HCT116 (cell line): ENCODE data around the gene CELF1. TPM values are rescaled to one million over a fixed set of nuclear protein-coding genes. Genes with fewer than 3 reads are reported as not detected.

ENCODE experiments used
- SIN3A ChIP-seq: IDR thresholded peaks from 2 replicates; pipeline ENCODE4 v1.6.1; 2012; ENCODE audit warnings: low read depth
- SRF ChIP-seq: IDR thresholded peaks from 2 replicates; pipeline ENCODE4 v1.6.1; 2012; ENCODE audit warnings: low read depth
- ZFX ChIP-seq: fragments of 450-650 bp; IDR thresholded peaks from 2 replicates; pipeline ENCODE4 v1.6.1; 2017
- ZNF274 ChIP-seq: fragments of 200-500 bp; sonication (Bioruptor generic); IDR thresholded peaks from 2 replicates; pipeline ENCODE4 v1.6.1; 2014; ENCODE audit warnings: mild to moderate bottlenecking, low read depth, low read length, inconsistent platforms
- total RNA-seq: library from RNA; stranded (reverse); gene quantifications from one replicate; pipeline ENCODE4 v1.2.1, GENCODE V29; 2021; ENCODE audit not compliant: unreplicated experiment
- TF ChIP-seq, protein P1 (sequence below): IDR thresholded peaks from 2 replicates; pipeline ENCODE4 v1.6.1; 2011; ENCODE audit warnings: mild to moderate bottlenecking, low read length, moderate library complexity; ENCODE audit not compliant: insufficient replicate concordance; ENCODE audit errors: extremely low read depth
- TF ChIP-seq, protein P2 (sequence below): IDR thresholded peaks from 2 replicates; pipeline ENCODE4 v1.6.1; 2012
- TF ChIP-seq, protein P3 (sequence below): IDR thresholded peaks from 2 replicates; pipeline ENCODE4 v1.6.1; 2012; ENCODE audit warnings: low read depth

CELF1 gene
- total RNA-seq, 1 experiment from 2014 or later = 133 TPM

DNA sequence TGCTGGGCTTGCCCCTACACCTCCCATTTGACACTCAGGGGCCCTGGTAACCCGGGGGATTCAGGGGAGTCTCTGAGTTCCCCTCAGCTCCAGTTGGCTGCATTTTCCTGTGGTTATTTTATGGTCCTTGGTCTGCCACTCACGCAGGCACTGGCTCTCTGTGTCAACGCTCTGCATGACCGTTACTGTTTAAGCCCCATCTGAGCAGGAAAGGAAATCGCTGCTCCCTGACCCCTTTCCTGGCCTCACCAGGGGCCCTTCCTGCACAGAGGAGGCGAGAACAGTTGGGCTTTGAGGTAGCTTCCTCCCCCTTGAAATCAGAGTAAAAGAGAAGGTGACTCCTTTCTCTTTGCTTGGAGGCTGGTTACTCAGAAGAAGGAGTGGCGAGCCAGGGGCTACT is 38.8 kb upstream of the CELF1 start (continued):
- TF ChIP-seq, protein P1, sequence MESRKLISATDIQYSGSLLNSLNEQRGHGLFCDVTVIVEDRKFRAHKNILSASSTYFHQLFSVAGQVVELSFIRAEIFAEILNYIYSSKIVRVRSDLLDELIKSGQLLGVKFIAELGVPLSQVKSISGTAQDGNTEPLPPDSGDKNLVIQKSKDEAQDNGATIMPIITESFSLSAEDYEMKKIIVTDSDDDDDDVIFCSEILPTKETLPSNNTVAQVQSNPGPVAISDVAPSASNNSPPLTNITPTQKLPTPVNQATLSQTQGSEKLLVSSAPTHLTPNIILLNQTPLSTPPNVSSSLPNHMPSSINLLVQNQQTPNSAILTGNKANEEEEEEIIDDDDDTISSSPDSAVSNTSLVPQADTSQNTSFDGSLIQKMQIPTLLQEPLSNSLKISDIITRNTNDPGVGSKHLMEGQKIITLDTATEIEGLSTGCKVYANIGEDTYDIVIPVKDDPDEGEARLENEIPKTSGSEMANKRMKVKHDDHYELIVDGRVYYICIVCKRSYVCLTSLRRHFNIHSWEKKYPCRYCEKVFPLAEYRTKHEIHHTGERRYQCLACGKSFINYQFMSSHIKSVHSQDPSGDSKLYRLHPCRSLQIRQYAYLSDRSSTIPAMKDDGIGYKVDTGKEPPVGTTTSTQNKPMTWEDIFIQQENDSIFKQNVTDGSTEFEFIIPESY = no peak
- no peak for TF ChIP-seq SIN3A
- TF ChIP-seq, protein P2, sequence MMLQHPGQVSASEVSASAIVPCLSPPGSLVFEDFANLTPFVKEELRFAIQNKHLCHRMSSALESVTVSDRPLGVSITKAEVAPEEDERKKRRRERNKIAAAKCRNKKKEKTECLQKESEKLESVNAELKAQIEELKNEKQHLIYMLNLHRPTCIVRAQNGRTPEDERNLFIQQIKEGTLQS = no peak
- TF ChIP-seq ZNF274 = no peak
- TF ChIP-seq SRF = no peak
- TF ChIP-seq, protein P3, sequence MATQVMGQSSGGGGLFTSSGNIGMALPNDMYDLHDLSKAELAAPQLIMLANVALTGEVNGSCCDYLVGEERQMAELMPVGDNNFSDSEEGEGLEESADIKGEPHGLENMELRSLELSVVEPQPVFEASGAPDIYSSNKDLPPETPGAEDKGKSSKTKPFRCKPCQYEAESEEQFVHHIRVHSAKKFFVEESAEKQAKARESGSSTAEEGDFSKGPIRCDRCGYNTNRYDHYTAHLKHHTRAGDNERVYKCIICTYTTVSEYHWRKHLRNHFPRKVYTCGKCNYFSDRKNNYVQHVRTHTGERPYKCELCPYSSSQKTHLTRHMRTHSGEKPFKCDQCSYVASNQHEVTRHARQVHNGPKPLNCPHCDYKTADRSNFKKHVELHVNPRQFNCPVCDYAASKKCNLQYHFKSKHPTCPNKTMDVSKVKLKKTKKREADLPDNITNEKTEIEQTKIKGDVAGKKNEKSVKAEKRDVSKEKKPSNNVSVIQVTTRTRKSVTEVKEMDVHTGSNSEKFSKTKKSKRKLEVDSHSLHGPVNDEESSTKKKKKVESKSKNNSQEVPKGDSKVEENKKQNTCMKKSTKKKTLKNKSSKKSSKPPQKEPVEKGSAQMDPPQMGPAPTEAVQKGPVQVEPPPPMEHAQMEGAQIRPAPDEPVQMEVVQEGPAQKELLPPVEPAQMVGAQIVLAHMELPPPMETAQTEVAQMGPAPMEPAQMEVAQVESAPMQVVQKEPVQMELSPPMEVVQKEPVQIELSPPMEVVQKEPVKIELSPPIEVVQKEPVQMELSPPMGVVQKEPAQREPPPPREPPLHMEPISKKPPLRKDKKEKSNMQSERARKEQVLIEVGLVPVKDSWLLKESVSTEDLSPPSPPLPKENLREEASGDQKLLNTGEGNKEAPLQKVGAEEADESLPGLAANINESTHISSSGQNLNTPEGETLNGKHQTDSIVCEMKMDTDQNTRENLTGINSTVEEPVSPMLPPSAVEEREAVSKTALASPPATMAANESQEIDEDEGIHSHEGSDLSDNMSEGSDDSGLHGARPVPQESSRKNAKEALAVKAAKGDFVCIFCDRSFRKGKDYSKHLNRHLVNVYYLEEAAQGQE = no peak
- no peak for TF ChIP-seq ZFX
